ENCODE data around the gene CDC27.

The CDC27 gene

DNA sequence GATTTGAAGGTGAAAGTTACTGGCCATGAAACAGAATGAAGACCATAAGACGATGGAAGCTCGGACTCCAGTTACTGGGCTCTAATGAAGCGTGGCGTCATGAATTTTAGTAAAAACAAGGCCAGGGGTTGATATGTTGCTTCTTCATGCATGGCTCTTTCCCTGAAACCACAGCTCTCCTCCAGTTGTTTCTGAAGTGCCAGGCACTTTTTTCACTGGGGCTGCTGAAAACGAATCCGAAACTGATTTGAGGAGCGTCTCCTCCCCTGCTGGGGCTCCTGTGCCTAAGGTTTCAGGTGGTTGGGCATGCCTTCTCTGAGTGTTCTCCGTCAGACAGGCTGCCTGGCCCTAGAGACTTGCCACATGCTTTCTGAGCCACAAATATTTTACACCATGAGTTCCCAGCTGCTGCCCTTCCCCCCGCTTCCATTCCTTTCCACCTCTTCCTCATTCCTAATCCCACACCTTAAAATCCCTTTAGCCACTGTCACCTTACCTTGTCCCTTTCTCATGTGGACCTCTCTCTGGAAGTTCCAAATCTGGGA is 16.4 kb upstream of the CDC27 start:
- TF ChIP-seq ZBTB7A (IDR thresholded peaks at IDR 0.05; ENCODE audit: low read depth), result no peak
- TF ChIP-seq, protein P1, sequence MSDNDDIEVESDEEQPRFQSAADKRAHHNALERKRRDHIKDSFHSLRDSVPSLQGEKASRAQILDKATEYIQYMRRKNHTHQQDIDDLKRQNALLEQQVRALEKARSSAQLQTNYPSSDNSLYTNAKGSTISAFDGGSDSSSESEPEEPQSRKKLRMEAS (IDR thresholded peaks at IDR 0.05), result peak; percentile 78

DNA sequence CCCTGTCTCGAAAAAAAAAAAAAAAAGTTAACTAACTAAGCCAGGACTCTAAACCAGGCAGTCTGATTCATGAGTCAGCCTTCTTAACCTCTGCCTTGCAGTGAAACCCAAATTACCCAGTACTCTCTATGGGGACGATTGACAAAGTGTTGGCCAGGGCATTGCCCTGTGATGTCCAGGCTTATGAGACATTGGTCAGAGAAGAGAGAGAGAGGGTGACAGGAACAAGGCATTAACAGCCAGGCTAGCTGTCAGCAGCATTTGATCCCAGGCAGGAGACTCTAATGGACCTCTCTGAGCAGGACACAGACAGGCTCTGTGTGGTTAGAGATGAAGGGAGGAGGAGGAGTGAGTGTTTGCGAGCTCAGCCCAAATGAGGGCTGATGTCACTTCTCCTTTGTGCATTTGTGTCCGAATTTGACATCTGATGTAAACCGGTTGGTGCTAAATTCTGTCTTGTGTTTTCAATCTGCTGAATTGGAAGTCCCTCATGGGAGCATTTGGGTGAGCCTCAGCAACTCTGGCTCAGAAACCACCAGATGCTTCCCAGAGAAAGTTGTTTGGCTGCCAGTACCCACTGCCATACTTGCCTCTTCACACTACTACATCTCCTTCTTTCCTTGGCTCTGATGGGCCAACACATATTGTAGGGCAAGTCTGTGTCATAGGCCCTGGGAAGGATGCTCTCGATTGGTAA is 15.8 kb upstream of the CDC27 start:
- TF ChIP-seq, protein P1 (IDR thresholded peaks at IDR 0.05), result no peak
- TF ChIP-seq, protein P2, sequence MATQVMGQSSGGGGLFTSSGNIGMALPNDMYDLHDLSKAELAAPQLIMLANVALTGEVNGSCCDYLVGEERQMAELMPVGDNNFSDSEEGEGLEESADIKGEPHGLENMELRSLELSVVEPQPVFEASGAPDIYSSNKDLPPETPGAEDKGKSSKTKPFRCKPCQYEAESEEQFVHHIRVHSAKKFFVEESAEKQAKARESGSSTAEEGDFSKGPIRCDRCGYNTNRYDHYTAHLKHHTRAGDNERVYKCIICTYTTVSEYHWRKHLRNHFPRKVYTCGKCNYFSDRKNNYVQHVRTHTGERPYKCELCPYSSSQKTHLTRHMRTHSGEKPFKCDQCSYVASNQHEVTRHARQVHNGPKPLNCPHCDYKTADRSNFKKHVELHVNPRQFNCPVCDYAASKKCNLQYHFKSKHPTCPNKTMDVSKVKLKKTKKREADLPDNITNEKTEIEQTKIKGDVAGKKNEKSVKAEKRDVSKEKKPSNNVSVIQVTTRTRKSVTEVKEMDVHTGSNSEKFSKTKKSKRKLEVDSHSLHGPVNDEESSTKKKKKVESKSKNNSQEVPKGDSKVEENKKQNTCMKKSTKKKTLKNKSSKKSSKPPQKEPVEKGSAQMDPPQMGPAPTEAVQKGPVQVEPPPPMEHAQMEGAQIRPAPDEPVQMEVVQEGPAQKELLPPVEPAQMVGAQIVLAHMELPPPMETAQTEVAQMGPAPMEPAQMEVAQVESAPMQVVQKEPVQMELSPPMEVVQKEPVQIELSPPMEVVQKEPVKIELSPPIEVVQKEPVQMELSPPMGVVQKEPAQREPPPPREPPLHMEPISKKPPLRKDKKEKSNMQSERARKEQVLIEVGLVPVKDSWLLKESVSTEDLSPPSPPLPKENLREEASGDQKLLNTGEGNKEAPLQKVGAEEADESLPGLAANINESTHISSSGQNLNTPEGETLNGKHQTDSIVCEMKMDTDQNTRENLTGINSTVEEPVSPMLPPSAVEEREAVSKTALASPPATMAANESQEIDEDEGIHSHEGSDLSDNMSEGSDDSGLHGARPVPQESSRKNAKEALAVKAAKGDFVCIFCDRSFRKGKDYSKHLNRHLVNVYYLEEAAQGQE (IDR thresholded peaks at IDR 0.05; ENCODE audit: low read depth), result no peak
- TF ChIP-seq TEAD4 (IDR thresholded peaks at IDR 0.05) (no peak), YY1 (IDR thresholded peaks at IDR 0.05; ENCODE audit: low read depth) (no peak), TAF1 (IDR thresholded peaks at IDR 0.05; ENCODE audit: low read depth) (no peak), EP300 (IDR thresholded peaks at IDR 0.05; ENCODE audit: borderline replicate concordance) (no peak)

DNA sequence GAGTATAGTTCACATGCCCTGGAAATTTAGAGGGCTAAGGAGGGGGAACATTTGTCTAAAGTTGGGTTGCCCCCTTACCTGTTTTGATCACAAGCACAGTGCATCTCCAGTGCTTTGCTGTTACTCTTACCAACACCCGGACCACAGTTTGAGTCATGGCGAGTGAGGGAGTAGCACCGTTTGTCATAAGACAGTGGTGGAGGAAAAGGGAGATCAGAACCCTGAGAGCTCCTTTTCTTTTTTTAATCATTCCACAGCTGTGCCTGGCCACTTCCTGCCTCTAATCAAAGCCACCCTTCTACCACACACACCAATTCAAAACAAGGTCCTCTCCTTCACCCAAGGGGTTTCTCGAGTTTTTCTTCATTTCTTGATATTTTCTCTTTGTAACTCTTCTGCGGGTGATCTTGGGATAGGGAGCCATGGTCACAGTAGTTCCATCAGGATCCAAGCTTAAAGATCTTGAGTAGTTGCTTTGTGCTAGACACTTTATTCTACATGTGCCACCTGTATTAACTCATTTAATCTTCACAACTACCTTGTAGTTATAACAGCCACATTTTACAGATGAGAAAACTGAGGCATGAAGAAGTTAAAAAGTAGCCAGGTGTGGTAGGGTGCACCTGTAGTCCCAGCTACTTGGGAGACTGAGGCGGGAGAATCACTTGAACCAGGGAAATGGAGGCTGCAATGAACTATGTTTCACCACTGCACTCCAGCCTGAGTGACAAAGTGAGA is 15.1 kb upstream of the CDC27 start:
- TF ChIP-seq FOXM1 (IDR thresholded peaks at IDR 0.05; ENCODE audit: borderline replicate concordance, low read depth) (no peak), RAD21 (IDR thresholded peaks at IDR 0.05; ENCODE audit: low read depth) (no peak), NFIC (IDR thresholded peaks at IDR 0.05) (no peak), ZBTB7A (IDR thresholded peaks at IDR 0.05; ENCODE audit: low read depth) (no peak), EP300 (IDR thresholded peaks at IDR 0.05; ENCODE audit: borderline replicate concordance) (no peak), CEBPB (IDR thresholded peaks at IDR 0.05) (no peak), YY1 (IDR thresholded peaks at IDR 0.05; ENCODE audit: low read depth) (no peak), TCF12 (IDR thresholded peaks at IDR 0.05; ENCODE audit: low read depth) (no peak), EGR1 (IDR thresholded peaks at IDR 0.05) (no peak), TAF1 (IDR thresholded peaks at IDR 0.05; ENCODE audit: low read depth) (no peak), CREB1 (IDR thresholded peaks at IDR 0.05; ENCODE audit: low read depth) (no peak), TEAD4 (IDR thresholded peaks at IDR 0.05) (no peak)
- TF ChIP-seq, protein P3, sequence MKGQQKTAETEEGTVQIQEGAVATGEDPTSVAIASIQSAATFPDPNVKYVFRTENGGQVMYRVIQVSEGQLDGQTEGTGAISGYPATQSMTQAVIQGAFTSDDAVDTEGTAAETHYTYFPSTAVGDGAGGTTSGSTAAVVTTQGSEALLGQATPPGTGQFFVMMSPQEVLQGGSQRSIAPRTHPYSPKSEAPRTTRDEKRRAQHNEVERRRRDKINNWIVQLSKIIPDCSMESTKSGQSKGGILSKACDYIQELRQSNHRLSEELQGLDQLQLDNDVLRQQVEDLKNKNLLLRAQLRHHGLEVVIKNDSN (IDR thresholded peaks at IDR 0.05), result no peak
- TF ChIP-seq, protein P2 (IDR thresholded peaks at IDR 0.05; ENCODE audit: low read depth), result no peak
- TF ChIP-seq, protein P1 (IDR thresholded peaks at IDR 0.05), result no peak

DNA sequence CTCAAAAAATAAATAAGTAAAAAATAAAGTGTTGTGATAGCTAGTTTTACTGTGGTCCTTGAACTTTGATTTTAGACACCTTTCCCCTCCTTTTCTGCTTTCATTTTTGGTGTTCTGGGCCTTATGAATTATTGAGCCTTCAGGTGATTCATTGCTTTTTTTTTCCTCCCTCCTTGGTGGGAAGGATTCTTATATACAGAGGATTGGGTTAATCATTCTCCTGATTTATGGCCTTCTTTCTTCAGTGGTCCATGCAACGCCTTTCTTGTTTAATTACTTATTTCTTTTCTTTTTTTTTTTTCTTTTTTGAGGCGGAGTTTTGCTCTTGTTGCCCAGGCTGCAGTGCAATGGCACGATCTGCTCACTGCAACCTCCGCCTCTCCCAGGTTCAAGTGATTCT is 12.1 kb upstream of the CDC27 start:
- TF ChIP-seq TCF12 (IDR thresholded peaks at IDR 0.05; ENCODE audit: low read depth) (no peak), ZBTB7A (IDR thresholded peaks at IDR 0.05; ENCODE audit: low read depth) (no peak), EP300 (IDR thresholded peaks at IDR 0.05; ENCODE audit: borderline replicate concordance) (no peak), CEBPB (IDR thresholded peaks at IDR 0.05) (no peak), CREB1 (IDR thresholded peaks at IDR 0.05; ENCODE audit: low read depth) (no peak), NFIC (IDR thresholded peaks at IDR 0.05) (no peak), RAD21 (IDR thresholded peaks at IDR 0.05; ENCODE audit: low read depth) (no peak), TAF1 (IDR thresholded peaks at IDR 0.05; ENCODE audit: low read depth) (no peak), YY1 (IDR thresholded peaks at IDR 0.05; ENCODE audit: low read depth) (no peak), FOXM1 (IDR thresholded peaks at IDR 0.05; ENCODE audit: borderline replicate concordance, low read depth) (no peak), EGR1 (IDR thresholded peaks at IDR 0.05) (no peak), TEAD4 (IDR thresholded peaks at IDR 0.05) (no peak)
- TF ChIP-seq, protein P2 (IDR thresholded peaks at IDR 0.05; ENCODE audit: low read depth), result no peak
- TF ChIP-seq, protein P3 (IDR thresholded peaks at IDR 0.05), result no peak
- TF ChIP-seq, protein P1 (IDR thresholded peaks at IDR 0.05), result no peak

Measured in Ishikawa (cell line).